Neutrophil (primary cell): Measurements from ENCODE around the gene SPAG16.
"Not testable (repeated sequence)": the region's sequence is repeated elsewhere in the genome, so short reads cannot be mapped to it uniquely, and the experiment has no call there.

Source experiments
- H3K27ac ChIP-seq: fragments of 200-600 bp; sonication (generic); 2 replicates; pipeline ENCODE4 v1.5.1; 2016; ENCODE audit warnings: mild to moderate bottlenecking, moderate library complexity
- H3K27me3 ChIP-seq: fragments of 200-600 bp; sonication (generic); 2 replicates; pipeline ENCODE4 v1.6.0; 2016; ENCODE audit warnings: mild to moderate bottlenecking
- H3K36me3 ChIP-seq: fragments of 200-600 bp; sonication (generic); 2 replicates; pipeline ENCODE4 v1.5.1; 2017
- H3K4me1 ChIP-seq, 2 experiments: fragments of 200-600 bp in 1 of 2; sonication (generic) in 1 of 2; 1 replicate in 1 of 2; 2 replicates in 1 of 2; pipeline versions ENCODE4 v1.5.1 to v1.6.1; 2013 to 2016; ENCODE audit warnings: low read depth in 1 of 2, low read length in 1 of 2, mild to moderate bottlenecking in 1 of 2, moderate library complexity in 1 of 2; ENCODE audit not compliant: control insufficient read depth in 1 of 2, insufficient read depth in 1 of 2
- H3K4me3 ChIP-seq, 2 experiments: fragments of 200-600 bp in 1 of 2; sonication (generic) in 1 of 2; 1 replicate in 1 of 2; 2 replicates in 1 of 2; pipeline ENCODE4 v1.5.1; 2013 to 2016; ENCODE audit warnings: low read depth in 1 of 2, low read length in 1 of 2, mild to moderate bottlenecking in 1 of 2, moderate library complexity in 1 of 2
- H3K9me3 ChIP-seq: fragments of 200-600 bp; sonication (generic); 2 replicates; pipeline ENCODE4 v1.5.1; 2016
- TF ChIP-seq, protein P1 (sequence below): fragments of 200-600 bp; sonication (generic); IDR thresholded peaks from 2 replicates; pipeline ENCODE4 v1.5.1; 2016; ENCODE audit warnings: antibody characterized with exemption

Gene SPAG16

GRCh38 chr2:213995400-213996105 lies 711.3 kb downstream of the SPAG16 start:
- Histone ChIP-seq H3K4me3 (no peak overlapping the region), H3K27ac (no peak overlapping the region), H3K36me3 (no peaks in the 10 kb centered on the region), H3K4me1 (no peaks in the 10 kb centered on the region), H3K27me3 (no peaks in the 10 kb centered on the region), H3K9me3 (no peaks in the 10 kb centered on the region)
- TF ChIP-seq, protein P1, sequence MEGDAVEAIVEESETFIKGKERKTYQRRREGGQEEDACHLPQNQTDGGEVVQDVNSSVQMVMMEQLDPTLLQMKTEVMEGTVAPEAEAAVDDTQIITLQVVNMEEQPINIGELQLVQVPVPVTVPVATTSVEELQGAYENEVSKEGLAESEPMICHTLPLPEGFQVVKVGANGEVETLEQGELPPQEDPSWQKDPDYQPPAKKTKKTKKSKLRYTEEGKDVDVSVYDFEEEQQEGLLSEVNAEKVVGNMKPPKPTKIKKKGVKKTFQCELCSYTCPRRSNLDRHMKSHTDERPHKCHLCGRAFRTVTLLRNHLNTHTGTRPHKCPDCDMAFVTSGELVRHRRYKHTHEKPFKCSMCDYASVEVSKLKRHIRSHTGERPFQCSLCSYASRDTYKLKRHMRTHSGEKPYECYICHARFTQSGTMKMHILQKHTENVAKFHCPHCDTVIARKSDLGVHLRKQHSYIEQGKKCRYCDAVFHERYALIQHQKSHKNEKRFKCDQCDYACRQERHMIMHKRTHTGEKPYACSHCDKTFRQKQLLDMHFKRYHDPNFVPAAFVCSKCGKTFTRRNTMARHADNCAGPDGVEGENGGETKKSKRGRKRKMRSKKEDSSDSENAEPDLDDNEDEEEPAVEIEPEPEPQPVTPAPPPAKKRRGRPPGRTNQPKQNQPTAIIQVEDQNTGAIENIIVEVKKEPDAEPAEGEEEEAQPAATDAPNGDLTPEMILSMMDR: no peak

- H3K4me1 ChIP-seq, H3K9me3 ChIP-seq, H3K27me3 ChIP-seq, H3K4me3 ChIP-seq, H3K27ac ChIP-seq, H3K36me3 ChIP-seq: not testable (repeated sequence)
Measured at GRCh38 chr2:213998976-213999375, 714.7 kb downstream of the SPAG16 start.

GRCh38 chr2:214004463-214004862 lies 720.2 kb downstream of the SPAG16 start:
- Histone ChIP-seq H3K4me1 (no peaks in the 10 kb centered on the region), H3K36me3 (no peaks in the 10 kb centered on the region), H3K9me3 (no peaks in the 10 kb centered on the region), H3K27ac (no peak overlapping the region), H3K4me3 (no peak overlapping the region), H3K27me3 (no peaks in the 10 kb centered on the region)
- TF ChIP-seq, protein P1: no peak

DNA sequence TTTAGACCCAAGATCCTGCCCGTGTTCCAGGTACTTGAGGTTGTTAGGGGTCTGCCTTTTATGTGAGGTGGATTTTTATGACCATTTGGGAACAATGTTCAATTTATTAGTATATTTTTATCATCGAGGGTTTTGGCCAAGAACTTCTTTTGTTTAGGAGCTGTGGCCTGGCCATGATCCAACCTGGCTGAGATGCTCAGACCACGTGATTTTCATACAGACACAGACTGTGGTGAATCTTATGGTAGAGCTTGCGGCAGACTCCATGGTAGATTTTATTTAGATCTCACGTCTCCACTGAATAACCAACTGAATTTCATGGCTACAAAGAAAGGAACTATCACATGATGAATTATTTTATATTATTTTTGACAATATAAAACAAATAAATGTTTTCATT lies 721.1 kb downstream of the SPAG16 start:
- no peaks in the 10 kb centered on the region for H3K36me3 ChIP-seq
- no peak overlapping the region for H3K4me3 ChIP-seq
- H3K27me3 ChIP-seq: no peaks in the 10 kb centered on the region
- H3K27ac ChIP-seq: no peak overlapping the region
- H3K9me3 ChIP-seq: no peaks in the 10 kb centered on the region
- TF ChIP-seq, protein P1: no peak
- no peaks in the 10 kb centered on the region for H3K4me1 ChIP-seq

GRCh38 chr2:214006601-214007000 lies 722.3 kb downstream of the SPAG16 start:
- no peaks in the 10 kb centered on the region for H3K36me3 ChIP-seq
- no peaks in the 10 kb centered on the region for H3K27me3 ChIP-seq
- H3K27ac ChIP-seq: no peak overlapping the region
- H3K4me1 ChIP-seq: no peaks in the 10 kb centered on the region
- H3K4me3 ChIP-seq: no peak overlapping the region
- TF ChIP-seq, protein P1: no peak
- no peaks in the 10 kb centered on the region for H3K9me3 ChIP-seq

- Histone ChIP-seq H3K27ac (no peak overlapping the region), H3K36me3 (no peaks in the 10 kb centered on the region), H3K4me3 (no peak overlapping the region), H3K27me3 (no peaks in the 10 kb centered on the region), H3K9me3 (no peaks in the 10 kb centered on the region), H3K4me1 (no peaks in the 10 kb centered on the region)
- TF ChIP-seq, protein P1: no peak
Measured at GRCh38 chr2:214011676-214012075, 727.4 kb downstream of the SPAG16 start.
